ENCODE measurements around the gene ARPC2. TPM values are rescaled to one million over a fixed set of nuclear protein-coding genes. Genes with fewer than 3 reads are reported as not detected.

Gene ARPC2
- polyA plus RNA-seq, 2 donors = 150 to 426 TPM

DNA sequence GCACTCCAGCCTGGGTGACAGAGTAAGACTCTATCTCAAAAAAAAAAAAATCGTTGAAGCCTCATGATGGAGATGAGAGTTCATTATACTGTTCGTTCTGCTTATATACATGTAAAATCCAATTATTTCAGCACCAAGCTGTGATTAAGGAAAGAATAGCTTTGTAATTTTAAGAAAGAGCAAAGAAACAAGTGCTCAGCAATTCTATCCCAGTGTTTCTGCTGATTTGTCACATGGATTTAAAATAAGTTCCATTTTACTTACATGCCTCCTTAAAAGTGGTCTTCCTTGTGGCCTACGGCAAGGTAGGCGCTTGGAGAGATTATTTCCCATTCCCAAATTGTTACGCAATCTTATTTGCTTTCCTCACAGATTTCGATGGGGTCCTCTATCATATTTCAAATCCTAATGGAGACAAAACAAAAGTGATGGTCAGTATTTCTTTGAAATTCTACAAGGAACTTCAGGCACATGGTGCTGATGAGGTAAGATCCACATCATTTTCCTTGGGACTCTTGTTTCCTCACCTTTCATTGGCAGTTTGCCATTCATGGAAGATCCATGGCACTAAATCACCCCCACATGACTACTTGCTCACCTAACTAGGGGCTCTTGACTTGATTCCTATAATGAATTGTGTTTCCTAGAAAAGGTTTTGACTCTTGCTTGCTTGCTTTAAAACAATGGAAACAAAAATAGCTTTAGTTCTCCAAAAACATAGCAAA lies 11.5 kb downstream of the ARPC2 start:
- Histone ChIP-seq H3K4me1 (ENCODE audit: control insufficient read depth in 2 of 2, insufficient read depth in 2 of 2, low read length in 1 of 2) (no peaks in the 10 kb centered on the region), H3K4me3 (ENCODE audit: low read depth in 1 of 2, low read length in 2 of 2) (no peak overlapping the region)
- WGBS, 2 donors = 79 to 88% methylated on average over 6 of the region's 6 CpGs

DNA sequence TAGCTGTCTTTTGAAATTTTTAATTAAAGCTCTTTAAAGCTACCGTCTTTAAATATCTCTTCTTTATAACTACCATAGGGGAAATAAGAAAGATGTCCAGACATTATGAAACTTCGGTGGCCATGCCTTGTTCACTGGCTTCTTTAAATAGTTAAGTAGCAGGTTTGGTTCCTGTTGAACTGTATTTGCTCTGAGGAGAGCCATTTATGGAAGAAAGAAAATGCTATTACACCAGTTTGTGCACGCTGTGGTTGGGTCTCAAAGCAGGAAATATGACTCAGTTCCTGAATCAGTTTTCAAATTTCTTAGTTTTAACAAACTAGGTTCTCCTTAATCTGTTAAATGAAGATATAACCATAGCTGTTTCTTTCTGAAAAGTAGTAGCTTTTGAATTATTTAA lies 12.2 kb downstream of the ARPC2 start:
- Histone ChIP-seq H3K4me3 (ENCODE audit: low read depth in 1 of 2, low read length in 2 of 2) (no peak overlapping the region), H3K4me1 (ENCODE audit: control insufficient read depth in 2 of 2, insufficient read depth in 2 of 2, low read length in 1 of 2) (no peaks in the 10 kb centered on the region), H3K36me3 (ENCODE audit: control insufficient read depth in 2 of 2, insufficient read depth in 2 of 2, low read length in 1 of 2) (peaks cover 0 to 12% of the 10 kb centered on the region in 2 donors), H3K27me3 (ENCODE audit: control insufficient read depth in 1 of 2, insufficient read depth in 2 of 2, low read length in 2 of 2) (no peaks in the 10 kb centered on the region), H3K27ac (ENCODE audit: low read depth in 2 of 2, low read length in 1 of 2) (no peak overlapping the region), H3K9me3 (ENCODE audit: control insufficient read depth in 2 of 2, insufficient read depth in 1 of 2, low read depth in 1 of 2, low read length in 1 of 2) (no peaks in the 10 kb centered on the region)
- WGBS, 2 donors = 20 to 25% methylated on average over 3 of the region's 3 CpGs

More for the DNA sequence above, 11.5 kb downstream of the ARPC2 start:
- H3K36me3 ChIP-seq (ENCODE audit: control insufficient read depth in 2 of 2, insufficient read depth in 2 of 2, low read length in 1 of 2) = peaks cover 0 to 10% of the 10 kb centered on the region in 2 donors
- H3K9me3 ChIP-seq (ENCODE audit: control insufficient read depth in 2 of 2, insufficient read depth in 1 of 2, low read depth in 1 of 2, low read length in 1 of 2) = no peaks in the 10 kb centered on the region
- H3K27ac ChIP-seq (ENCODE audit: low read depth in 2 of 2, low read length in 1 of 2) = peak overlapping the region; percentile 47 to 52
- no peaks in the 10 kb centered on the region for H3K27me3 ChIP-seq (ENCODE audit: control insufficient read depth in 1 of 2, insufficient read depth in 2 of 2, low read length in 2 of 2)

DNA sequence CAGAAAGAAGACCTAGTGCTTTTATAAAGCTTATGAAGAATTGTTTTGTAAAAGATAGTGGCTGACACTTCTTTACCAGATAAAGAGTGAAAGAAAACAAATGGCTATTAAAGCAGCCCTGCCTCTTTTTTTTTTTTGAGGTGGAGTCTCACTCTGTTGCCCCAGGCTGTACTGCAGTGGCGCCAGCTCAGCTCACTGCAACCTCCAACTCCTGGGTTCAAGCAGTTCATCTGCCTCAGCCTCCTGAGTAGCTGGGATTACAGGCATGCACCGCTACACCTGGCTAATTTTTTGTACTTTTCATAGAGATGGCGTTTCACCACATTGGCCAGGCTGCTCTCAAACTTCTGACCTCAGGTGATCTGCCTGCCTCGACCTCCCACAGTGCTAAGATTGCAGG lies 12.9 kb downstream of the ARPC2 start:
- Histone ChIP-seq H3K4me1 (ENCODE audit: control insufficient read depth in 2 of 2, insufficient read depth in 2 of 2, low read length in 1 of 2) (no peaks in the 10 kb centered on the region), H3K36me3 (ENCODE audit: control insufficient read depth in 2 of 2, insufficient read depth in 2 of 2, low read length in 1 of 2) (peaks cover 0 to 12% of the 10 kb centered on the region in 2 donors), H3K4me3 (ENCODE audit: low read depth in 1 of 2, low read length in 2 of 2) (no peak overlapping the region), H3K27ac (ENCODE audit: low read depth in 2 of 2, low read length in 1 of 2) (peak overlapping the region; percentile 14 to 17), H3K9me3 (ENCODE audit: control insufficient read depth in 2 of 2, insufficient read depth in 1 of 2, low read depth in 1 of 2, low read length in 1 of 2) (no peaks in the 10 kb centered on the region), H3K27me3 (ENCODE audit: control insufficient read depth in 1 of 2, insufficient read depth in 2 of 2, low read length in 2 of 2) (no peaks in the 10 kb centered on the region)
- 48 to 54% methylated on average over 4 of the region's 4 CpGs for WGBS, 2 donors

GRCh38 chr2:218230882-218231281 lies 13.9 kb downstream of the ARPC2 start:
- Histone ChIP-seq H3K4me1 (ENCODE audit: control insufficient read depth in 2 of 2, insufficient read depth in 2 of 2, low read length in 1 of 2) (no peaks in the 10 kb centered on the region), H3K36me3 (ENCODE audit: control insufficient read depth in 2 of 2, insufficient read depth in 2 of 2, low read length in 1 of 2) (peaks cover 0 to 19% of the 10 kb centered on the region in 2 donors), H3K27me3 (ENCODE audit: control insufficient read depth in 1 of 2, insufficient read depth in 2 of 2, low read length in 2 of 2) (no peaks in the 10 kb centered on the region), H3K9me3 (ENCODE audit: control insufficient read depth in 2 of 2, insufficient read depth in 1 of 2, low read depth in 1 of 2, low read length in 1 of 2) (no peaks in the 10 kb centered on the region), H3K27ac (ENCODE audit: low read depth in 2 of 2, low read length in 1 of 2) (no peak overlapping the region), H3K4me3 (ENCODE audit: low read depth in 1 of 2, low read length in 2 of 2) (no peak overlapping the region)
- 0 to 10% methylated on average over 1 of the region's 1 CpG for WGBS, 2 donors

DNA sequence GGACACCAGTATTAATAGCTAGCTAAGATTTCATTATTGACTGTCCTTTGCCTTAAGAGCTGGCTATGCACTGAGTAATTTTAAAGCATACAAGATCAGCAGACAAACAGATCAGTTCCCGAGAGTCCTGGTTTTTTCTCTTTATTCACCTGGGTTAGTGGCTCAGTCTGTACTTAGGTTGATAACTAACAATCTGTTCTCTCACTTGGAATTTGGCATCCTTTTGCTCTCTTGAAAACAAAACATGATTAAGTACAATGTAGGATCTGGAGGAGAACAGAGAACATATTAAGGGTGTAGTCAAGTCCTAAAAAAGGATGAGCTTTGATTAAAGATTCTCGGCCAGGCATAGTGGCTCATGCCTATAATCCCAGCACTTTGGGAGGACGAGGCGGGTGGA lies 16.6 kb downstream of the ARPC2 start:
- no peak overlapping the region for H3K27ac ChIP-seq (ENCODE audit: low read depth in 2 of 2, low read length in 1 of 2)
- H3K27me3 ChIP-seq (ENCODE audit: control insufficient read depth in 1 of 2, insufficient read depth in 2 of 2, low read length in 2 of 2) = no peaks in the 10 kb centered on the region
- H3K36me3 ChIP-seq (ENCODE audit: control insufficient read depth in 2 of 2, insufficient read depth in 2 of 2, low read length in 1 of 2) = peaks cover 3 to 24% of the 10 kb centered on the region in 2 donors
- H3K9me3 ChIP-seq (ENCODE audit: control insufficient read depth in 2 of 2, insufficient read depth in 1 of 2, low read depth in 1 of 2, low read length in 1 of 2) = no peaks in the 10 kb centered on the region
- H3K4me3 ChIP-seq (ENCODE audit: low read depth in 1 of 2, low read length in 2 of 2) = no peak overlapping the region
- WGBS, 2 donors = 87 to 90% methylated on average over 4 of the region's 4 CpGs
- H3K4me1 ChIP-seq (ENCODE audit: control insufficient read depth in 2 of 2, insufficient read depth in 2 of 2, low read length in 1 of 2) = no peaks in the 10 kb centered on the region

GRCh38 chr2:218234521-218234920 lies 17.5 kb downstream of the ARPC2 start:
- Histone ChIP-seq H3K9me3 (ENCODE audit: control insufficient read depth in 2 of 2, insufficient read depth in 1 of 2, low read depth in 1 of 2, low read length in 1 of 2) (no peaks in the 10 kb centered on the region), H3K4me1 (ENCODE audit: control insufficient read depth in 2 of 2, insufficient read depth in 2 of 2, low read length in 1 of 2) (no peaks in the 10 kb centered on the region), H3K4me3 (ENCODE audit: low read depth in 1 of 2, low read length in 2 of 2) (no peak overlapping the region), H3K27me3 (ENCODE audit: control insufficient read depth in 1 of 2, insufficient read depth in 2 of 2, low read length in 2 of 2) (no peaks in the 10 kb centered on the region), H3K27ac (ENCODE audit: low read depth in 2 of 2, low read length in 1 of 2) (no peak overlapping the region), H3K36me3 (ENCODE audit: control insufficient read depth in 2 of 2, insufficient read depth in 2 of 2, low read length in 1 of 2) (peaks cover 3 to 29% of the 10 kb centered on the region in 2 donors)
- WGBS, 2 donors = 44 to 54% methylated on average over 3 of the region's 3 CpGs

DNA sequence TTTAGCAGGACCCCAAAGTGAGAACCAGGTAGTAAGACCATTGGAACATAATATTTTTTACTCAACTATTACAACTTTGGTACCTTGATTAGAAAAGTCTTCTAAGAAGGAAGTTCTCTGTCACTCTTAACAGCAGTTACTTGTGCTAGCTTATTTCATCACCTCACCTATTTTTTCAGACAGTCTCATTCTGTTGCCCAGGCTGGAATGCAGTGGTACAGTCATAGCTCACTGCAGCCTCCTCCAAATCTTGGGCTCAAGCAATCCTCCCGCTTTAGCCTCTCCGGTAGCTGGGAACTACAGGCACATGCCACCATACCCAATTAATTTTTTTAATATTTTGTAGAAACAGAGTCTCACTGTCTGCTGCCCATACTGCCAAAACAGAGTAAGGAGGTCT lies 18.0 kb downstream of the ARPC2 start:
- H3K4me1 ChIP-seq (ENCODE audit: control insufficient read depth in 2 of 2, insufficient read depth in 2 of 2, low read length in 1 of 2) = no peaks in the 10 kb centered on the region
- no peak overlapping the region for H3K27ac ChIP-seq (ENCODE audit: low read depth in 2 of 2, low read length in 1 of 2)
- H3K4me3 ChIP-seq (ENCODE audit: low read depth in 1 of 2, low read length in 2 of 2) = no peak overlapping the region
- no peaks in the 10 kb centered on the region for H3K9me3 ChIP-seq (ENCODE audit: control insufficient read depth in 2 of 2, insufficient read depth in 1 of 2, low read depth in 1 of 2, low read length in 1 of 2)
- peaks cover 7 to 33% of the 10 kb centered on the region in 2 donors for H3K36me3 ChIP-seq (ENCODE audit: control insufficient read depth in 2 of 2, insufficient read depth in 2 of 2, low read length in 1 of 2)
- WGBS, 2 donors = 98 to 100% methylated on average over 2 of the region's 2 CpGs
- H3K27me3 ChIP-seq (ENCODE audit: control insufficient read depth in 1 of 2, insufficient read depth in 2 of 2, low read length in 2 of 2) = no peaks in the 10 kb centered on the region

- 88 to 91% methylated on average over 4 of the region's 4 CpGs for WGBS, 2 donors
- H3K27me3 ChIP-seq (ENCODE audit: control insufficient read depth in 1 of 2, insufficient read depth in 2 of 2, low read length in 2 of 2) = no peaks in the 10 kb centered on the region
- no peak overlapping the region for H3K4me3 ChIP-seq (ENCODE audit: low read depth in 1 of 2, low read length in 2 of 2)
- no peaks in the 10 kb centered on the region for H3K9me3 ChIP-seq (ENCODE audit: control insufficient read depth in 2 of 2, insufficient read depth in 1 of 2, low read depth in 1 of 2, low read length in 1 of 2)
- H3K36me3 ChIP-seq (ENCODE audit: control insufficient read depth in 2 of 2, insufficient read depth in 2 of 2, low read length in 1 of 2) = peaks cover 10 to 39% of the 10 kb centered on the region in 2 donors
- H3K27ac ChIP-seq (ENCODE audit: low read depth in 2 of 2, low read length in 1 of 2) = no peak overlapping the region
- H3K4me1 ChIP-seq (ENCODE audit: control insufficient read depth in 2 of 2, insufficient read depth in 2 of 2, low read length in 1 of 2) = no peaks in the 10 kb centered on the region
These were observed 19.8 kb downstream of the ARPC2 start for GRCh38 chr2:218236829-218237228.

DNA sequence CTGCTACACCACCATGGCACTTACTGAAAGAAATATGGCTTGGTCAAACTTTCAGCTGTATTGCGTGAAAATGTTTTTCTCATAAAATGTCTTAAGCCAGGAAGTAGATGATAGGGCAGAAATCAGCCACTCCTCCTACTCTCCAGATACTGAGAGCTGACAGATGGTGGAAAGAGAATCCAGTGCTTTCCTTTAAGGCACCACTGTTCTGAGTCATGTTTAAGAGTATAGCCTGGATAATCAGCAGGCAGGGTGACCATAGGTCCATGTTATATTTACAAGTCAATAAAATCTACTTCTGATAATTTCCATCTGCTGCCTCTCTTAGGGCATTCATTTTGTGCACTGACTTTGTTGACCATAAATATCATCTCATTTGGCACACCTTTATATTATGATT lies 21.9 kb downstream of the ARPC2 start:
- no peak overlapping the region for H3K27ac ChIP-seq (ENCODE audit: low read depth in 2 of 2, low read length in 1 of 2)
- 86 to 96% methylated on average over 1 of the region's 1 CpG for WGBS, 2 donors
- no peak overlapping the region for H3K4me3 ChIP-seq (ENCODE audit: low read depth in 1 of 2, low read length in 2 of 2)
- no peaks in the 10 kb centered on the region for H3K9me3 ChIP-seq (ENCODE audit: control insufficient read depth in 2 of 2, insufficient read depth in 1 of 2, low read depth in 1 of 2, low read length in 1 of 2)
- no peaks in the 10 kb centered on the region for H3K27me3 ChIP-seq (ENCODE audit: control insufficient read depth in 1 of 2, insufficient read depth in 2 of 2, low read length in 2 of 2)
- no peaks in the 10 kb centered on the region for H3K4me1 ChIP-seq (ENCODE audit: control insufficient read depth in 2 of 2, insufficient read depth in 2 of 2, low read length in 1 of 2)
- peaks cover 10 to 38% of the 10 kb centered on the region in 2 donors for H3K36me3 ChIP-seq (ENCODE audit: control insufficient read depth in 2 of 2, insufficient read depth in 2 of 2, low read length in 1 of 2)

- H3K27ac ChIP-seq (ENCODE audit: low read depth in 2 of 2, low read length in 1 of 2) = no peak overlapping the region
- H3K36me3 ChIP-seq (ENCODE audit: control insufficient read depth in 2 of 2, insufficient read depth in 2 of 2, low read length in 1 of 2) = peaks cover 29 to 48% of the 10 kb centered on the region in 2 donors
- WGBS, 2 donors = 54 to 81% methylated on average over 1 of the region's 1 CpG
- no peaks in the 10 kb centered on the region for H3K9me3 ChIP-seq (ENCODE audit: control insufficient read depth in 2 of 2, insufficient read depth in 1 of 2, low read depth in 1 of 2, low read length in 1 of 2)
- H3K4me3 ChIP-seq (ENCODE audit: low read depth in 1 of 2, low read length in 2 of 2) = no peak overlapping the region
- H3K27me3 ChIP-seq (ENCODE audit: control insufficient read depth in 1 of 2, insufficient read depth in 2 of 2, low read length in 2 of 2) = no peaks in the 10 kb centered on the region
- H3K4me1 ChIP-seq (ENCODE audit: control insufficient read depth in 2 of 2, insufficient read depth in 2 of 2, low read length in 1 of 2) = peaks cover 0 to under 1% of the 10 kb centered on the region in 2 donors
These were observed 27.2 kb downstream of the ARPC2 start for GRCh38 chr2:218244204-218244603.
